PC-9 (cell line): Measurements from ENCODE around the gene UQCRC1. TPM values are rescaled to one million over a fixed set of nuclear protein-coding genes. Genes with fewer than 3 reads are reported as not detected.
"Not testable (repeated sequence)": the region's sequence is repeated elsewhere in the genome, so short reads cannot be mapped to it uniquely, and the experiment has no call there.

Experiments used
- BruUV-seq: library from RNA; stranded (reverse); fragments of 400-500 nt; replicated peaks from 2 replicates; lab custom pipeline; 2021; lab: Mats Ljungman, UMichigan
- CTCF ChIA-PET: fragments of 300-600 bp; sonication (Branson Sonifier 250); formaldehyde crosslinking; loops from one replicate; lab custom pipeline; 2022; ENCODE audit warnings: antibody characterized with exemption; lab: Charles Lee
- POLR2A ChIA-PET: fragments of 300-600 bp; sonication (Branson Sonifier 250); formaldehyde crosslinking; loops from one replicate; lab custom pipeline; 2022; ENCODE audit warnings: antibody characterized with exemption; ENCODE audit not compliant: unreplicated experiment; lab: Charles Lee
- DNase-seq, 2 experiments: peaks; one replicate each; pipeline versions ENCODE4 v3.0.0 to v3.0.0-alpha.2; 2015 to 2022; ENCODE audit warnings: mixed read lengths in 1 of 2
- H2AFZ ChIP-seq: fragments of 200-600 bp; sonication (generic); 2 replicates; pipeline ENCODE4 v1.8.1; 2017; ENCODE audit warnings: antibody characterized with exemption
- H3F3A ChIP-seq: fragments of 200-600 bp; sonication (generic); 2 replicates; pipeline ENCODE4 v1.8.1; 2017; ENCODE audit warnings: antibody characterized with exemption, mild to moderate bottlenecking, low read depth; ENCODE audit not compliant: insufficient read depth
- H3K27ac ChIP-seq: fragments of 200-600 bp; sonication (generic); 2 replicates; pipeline ENCODE4 v1.6.1; 2016; ENCODE audit warnings: mixed run types
- H3K27me3 ChIP-seq: fragments of 200-600 bp; sonication (generic); 2 replicates; pipeline ENCODE4 v1.6.1; 2016; ENCODE audit warnings: low read depth, mixed run types; ENCODE audit not compliant: insufficient read depth
- H3K36me3 ChIP-seq: fragments of 200-600 bp; sonication (generic); 2 replicates; pipeline ENCODE4 v1.6.1; 2016; ENCODE audit warnings: low read depth, mixed run types
- H3K4me1 ChIP-seq: fragments of 200-600 bp; sonication (generic); replicated peaks from 2 replicates; pipeline ENCODE4 v1.6.1; 2016; ENCODE audit warnings: mixed run types; ENCODE audit not compliant: insufficient read depth
- H3K4me2 ChIP-seq: fragments of 200-600 bp; sonication (generic); 2 replicates; pipeline ENCODE4 v1.6.1; 2017; ENCODE audit warnings: mixed run types
- H3K4me3 ChIP-seq: fragments of 200-600 bp; sonication (generic); 2 replicates; pipeline ENCODE4 v1.6.1; 2016; ENCODE audit warnings: mixed run types
- H3K79me2 ChIP-seq: fragments of 200-600 bp; sonication (generic); 2 replicates; pipeline ENCODE4 v1.6.1; 2017; ENCODE audit warnings: low read depth, mixed run types
- H3K9me2 ChIP-seq: fragments of 200-600 bp; sonication (generic); 2 replicates; pipeline ENCODE4 v1.8.1; 2017; ENCODE audit warnings: mild to moderate bottlenecking; ENCODE audit not compliant: insufficient read depth
- H3K9me3 ChIP-seq: fragments of 200-600 bp; sonication (generic); 2 replicates; pipeline ENCODE4 v1.8.1; 2016; ENCODE audit warnings: low read depth; ENCODE audit not compliant: insufficient read depth
- H4K20me1 ChIP-seq: fragments of 200-600 bp; sonication (generic); 2 replicates; pipeline ENCODE4 v1.8.1; 2017; ENCODE audit not compliant: insufficient read depth
- EZH2 ChIP-seq: fragments of 200-600 bp; sonication (generic); IDR thresholded peaks from 2 replicates; pipeline ENCODE4 v1.8.0; 2017; ENCODE audit warnings: antibody characterized with exemption, low read depth
- intact Hi-C: fragments of 100-400 bp; cut with micrococcal nuclease; formaldehyde crosslinking; loops from one replicate; pipeline ENCODE4 v1.10.0; 2022; ENCODE audit not compliant: unreplicated experiment
- microRNA-seq: library from miRNA; unstranded; fragments of <30 nt; microRNA quantifications from one replicate; pipeline ENCODE4 v1.2.0, GENCODE V29; 2021; ENCODE audit warnings: borderline number of aligned reads, borderline replicate concordance
- total RNA-seq: library from RNA; stranded (reverse); gene quantifications from 2 replicates; pipeline ENCODE4 v1.2.3, GENCODE V29; 2021
- TF ChIP-seq, protein P1 (sequence below): fragments of 200-600 bp; sonication (generic); conservative IDR thresholded peaks from 2 replicates; pipeline ENCODE4 v1.6.1; 2017; ENCODE audit warnings: mixed run types, antibody characterized with exemption, mild to moderate bottlenecking, moderate library complexity

Gene UQCRC1
- total RNA-seq, 1 experiment from 2014 or later, result 255 TPM

DNA sequence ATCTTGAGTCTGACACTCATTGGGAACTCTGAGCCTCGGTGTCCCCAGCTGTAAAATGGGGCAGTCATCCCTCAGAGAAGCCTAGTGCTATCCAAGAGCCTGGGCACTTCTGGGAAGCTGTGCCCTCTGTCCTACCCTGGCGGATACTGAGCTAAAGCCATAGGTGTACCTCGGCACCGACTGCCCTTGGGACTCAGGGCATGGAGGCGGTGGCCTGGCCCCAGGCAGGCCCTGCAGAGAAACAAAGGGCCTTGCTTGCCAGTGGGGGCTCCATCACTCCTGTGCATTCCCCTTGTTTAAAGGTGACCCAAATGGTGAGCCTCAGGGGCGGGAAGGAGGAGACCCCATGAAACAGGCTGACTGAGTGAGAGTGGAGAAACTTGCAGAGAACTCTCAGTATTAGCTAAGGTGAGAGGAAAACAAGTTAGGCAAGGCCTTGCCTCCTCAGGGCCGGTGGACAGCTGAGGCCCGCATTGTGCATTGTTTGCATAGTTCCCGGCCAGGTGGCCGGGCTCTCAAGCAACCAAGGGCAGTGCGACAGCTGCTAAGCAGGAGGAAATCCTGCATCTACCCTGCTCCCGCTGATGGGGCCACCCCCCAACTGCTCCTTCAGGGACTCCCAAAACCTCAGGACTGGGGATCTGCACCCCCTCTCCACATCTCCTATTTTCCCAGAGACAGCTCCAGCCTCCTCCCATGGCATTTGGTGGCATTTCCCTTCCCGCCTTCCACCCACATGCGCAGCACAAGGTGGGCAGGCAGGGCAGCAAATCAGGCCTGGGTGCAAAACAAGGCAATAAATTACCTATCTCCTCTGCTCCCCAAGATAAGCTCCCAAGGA is 57.1 kb downstream of the UQCRC1 start:
- Histone ChIP-seq H3K4me3 (no peak overlapping the region), H3K79me2 (no peaks in the 10 kb centered on the region), H2AFZ (no peak overlapping the region), H3K9me2 (no peaks in the 10 kb centered on the region), H3F3A (peaks cover 4% of the 10 kb centered on the region; the same call in 1 of the 2 replicates), H3K4me1 (peaks cover 7% of the 10 kb centered on the region), H3K27me3 (no peaks in the 10 kb centered on the region), H3K36me3 (no peaks in the 10 kb centered on the region), H4K20me1 (no peaks in the 10 kb centered on the region), H3K27ac (no peak overlapping the region), H3K9me3 (no peaks in the 10 kb centered on the region), H3K4me2 (no peak overlapping the region)
- CTCF ChIA-PET, result no interaction called here
- no TSS peak for BruUV-seq
- POLR2A ChIA-PET, result interaction anchor here (0.6 kb wide), 2 partner anchors 42 to 283 kb away, joined by 4 to 34 read pairs; no protein-coding TSS in a partner anchor
- no peak for DNase-seq
- TF ChIP-seq, protein P1, sequence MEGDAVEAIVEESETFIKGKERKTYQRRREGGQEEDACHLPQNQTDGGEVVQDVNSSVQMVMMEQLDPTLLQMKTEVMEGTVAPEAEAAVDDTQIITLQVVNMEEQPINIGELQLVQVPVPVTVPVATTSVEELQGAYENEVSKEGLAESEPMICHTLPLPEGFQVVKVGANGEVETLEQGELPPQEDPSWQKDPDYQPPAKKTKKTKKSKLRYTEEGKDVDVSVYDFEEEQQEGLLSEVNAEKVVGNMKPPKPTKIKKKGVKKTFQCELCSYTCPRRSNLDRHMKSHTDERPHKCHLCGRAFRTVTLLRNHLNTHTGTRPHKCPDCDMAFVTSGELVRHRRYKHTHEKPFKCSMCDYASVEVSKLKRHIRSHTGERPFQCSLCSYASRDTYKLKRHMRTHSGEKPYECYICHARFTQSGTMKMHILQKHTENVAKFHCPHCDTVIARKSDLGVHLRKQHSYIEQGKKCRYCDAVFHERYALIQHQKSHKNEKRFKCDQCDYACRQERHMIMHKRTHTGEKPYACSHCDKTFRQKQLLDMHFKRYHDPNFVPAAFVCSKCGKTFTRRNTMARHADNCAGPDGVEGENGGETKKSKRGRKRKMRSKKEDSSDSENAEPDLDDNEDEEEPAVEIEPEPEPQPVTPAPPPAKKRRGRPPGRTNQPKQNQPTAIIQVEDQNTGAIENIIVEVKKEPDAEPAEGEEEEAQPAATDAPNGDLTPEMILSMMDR, result no peak
- TF ChIP-seq EZH2, result no peak
- intact Hi-C loops, result no loop called here

DNA sequence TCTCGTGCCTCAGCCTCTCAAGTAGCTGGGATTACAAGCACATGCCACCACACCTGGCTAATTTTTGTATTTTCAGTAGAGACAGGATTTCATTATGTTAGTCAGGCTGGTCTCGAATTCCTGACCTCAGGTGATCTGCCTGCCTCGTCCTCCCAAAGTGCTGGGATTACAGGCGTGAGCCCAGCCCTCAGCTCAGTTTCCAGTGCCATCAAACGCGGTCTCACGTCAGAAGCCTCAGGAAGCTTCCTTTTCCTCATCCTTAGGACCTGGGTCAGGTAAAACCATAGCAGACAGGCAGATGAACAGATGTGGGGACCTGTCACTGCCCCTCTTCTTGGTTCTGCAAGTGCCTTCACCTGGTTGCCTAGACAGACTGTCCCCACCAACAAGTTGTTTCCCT is 57.8 kb downstream of the UQCRC1 start:
- POLR2A ChIA-PET, result interaction anchor here (0.6 kb wide), 1 partner anchor 282 kb away, joined by 4 read pairs; no protein-coding TSS in a partner anchor
- not testable (repeated sequence) for H3K36me3 ChIP-seq

More for the DNA sequence above, 57.8 kb downstream of the UQCRC1 start:
- H3K9me3 ChIP-seq, H3K27ac ChIP-seq, H3K79me2 ChIP-seq, H3K4me2 ChIP-seq, H3K27me3 ChIP-seq, H4K20me1 ChIP-seq, H3F3A ChIP-seq, H2AFZ ChIP-seq, H3K4me1 ChIP-seq, H3K4me3 ChIP-seq, intact Hi-C loops, DNase-seq, H3K9me2 ChIP-seq, BruUV-seq: not testable (repeated sequence)
- CTCF ChIA-PET, result interaction anchor here (0.5 kb wide), 1 partner anchor 101 kb away, joined by 6 read pairs; no protein-coding TSS in a partner anchor

Small RNA genes within 50 kb of the gene (microRNA-seq; reads per million reads assigned to microRNA genes)
- gene MIR4793 (not detected), gene MIR6823 (not detected), gene MIR711 (not detected)

Other genes starting within 250 kb of the UQCRC1 start
- gene FBXW12, start 237.4 kb downstream of the UQCRC1 start, total RNA-seq, result not detected in 2 replicates
- gene PLXNB1, start 179.6 kb downstream of the UQCRC1 start, total RNA-seq, result 97.7 and 120 TPM in 2 replicates
- 28.5 and 35.4 TPM in 2 replicates for gene CCDC51, start 169.5 kb downstream of the UQCRC1 start, total RNA-seq
- 235 and 314 TPM in 2 replicates for gene TMA7, start 169.4 kb downstream of the UQCRC1 start, total RNA-seq
- gene ATRIP, start 162.9 kb downstream of the UQCRC1 start, total RNA-seq, result 6.9 and 8.5 TPM in 2 replicates
- gene SHISA5, start 105.5 kb downstream of the UQCRC1 start, total RNA-seq, result 133 and 141 TPM in 2 replicates
- gene PFKFB4, start 52.8 kb downstream of the UQCRC1 start, total RNA-seq, result 11.7 and 13.3 TPM in 2 replicates
- 2.8 and 4.2 TPM in 2 replicates for gene UCN2, start 45.9 kb downstream of the UQCRC1 start, total RNA-seq
- gene COL7A1, start 14.3 kb downstream of the UQCRC1 start, total RNA-seq, result 91.2 and 151 TPM in 2 replicates
- gene TMEM89, start 12.1 kb upstream of the UQCRC1 start, total RNA-seq, result not detected in 2 replicates
- 16.5 and 18.7 TPM in 2 replicates for gene SLC26A6, start 25.8 kb upstream of the UQCRC1 start, total RNA-seq
- gene CELSR3, start 53.2 kb upstream of the UQCRC1 start, total RNA-seq, result 9.9 and 11.6 TPM in 2 replicates
- gene NCKIPSD, start 76.3 kb upstream of the UQCRC1 start, total RNA-seq, result 40.0 and 53.3 TPM in 2 replicates
- gene IP6K2, start 107.6 kb upstream of the UQCRC1 start, total RNA-seq, result 123 and 144 TPM in 2 replicates
- gene PRKAR2A, start 238.2 kb upstream of the UQCRC1 start, total RNA-seq, result 54.2 and 78.9 TPM in 2 replicates